Endodermal cell (in vitro differentiated cells): ENCODE measurements around the gene EHD2. TPM values are rescaled to one million over a fixed set of nuclear protein-coding genes. Genes with fewer than 3 reads are reported as not detected.
A peak's percentile ranks its signal among the peaks of the same experiment; 100 is the strongest.

ENCODE experiments used
- DNase-seq: peaks from one replicate; pipeline ENCODE4 v3.0.0-alpha.2; 2017
- H3K27ac ChIP-seq: 2 replicates; pipeline ENCODE4 v1.5.1; 2013; ENCODE audit warnings: mild to moderate bottlenecking, low read depth, low read length, moderate library complexity
- H3K27me3 ChIP-seq: 2 replicates; pipeline ENCODE4 v1.6.1; 2013; ENCODE audit warnings: mild to moderate bottlenecking, low read length, moderate library complexity; ENCODE audit not compliant: insufficient read depth, control insufficient read depth, poor library complexity, severe bottlenecking
- H3K36me3 ChIP-seq: 2 replicates; pipeline ENCODE4 v1.7.0; 2013; ENCODE audit warnings: mild to moderate bottlenecking, low read length, moderate library complexity; ENCODE audit not compliant: control insufficient read depth, insufficient read depth
- H3K4me1 ChIP-seq: one replicate; pipeline ENCODE4 v1.7.0; 2013; ENCODE audit warnings: low read length; ENCODE audit not compliant: control insufficient read depth, insufficient read depth
- H3K4me3 ChIP-seq: 2 replicates; pipeline ENCODE4 v1.5.1; 2013; ENCODE audit warnings: mild to moderate bottlenecking, low read length, moderate library complexity
- H3K9ac ChIP-seq: 2 replicates; pipeline ENCODE4 v1.6.1; 2013; ENCODE audit warnings: mild to moderate bottlenecking, low read length, moderate library complexity; ENCODE audit not compliant: poor library complexity, severe bottlenecking; ENCODE audit errors: extremely low read depth
- H3K9me3 ChIP-seq: 2 replicates; pipeline ENCODE4 v1.6.1; 2013; ENCODE audit warnings: mild to moderate bottlenecking, low read length, moderate library complexity; ENCODE audit not compliant: control insufficient read depth
- H3K27ac Mint-ChIP-seq: 2 replicates; pipeline ENCODE4 v1.8.0; 2020; ENCODE audit warnings: mixed read lengths
- H3K27me3 Mint-ChIP-seq: 2 replicates; pipeline ENCODE4 v1.8.0; 2021; ENCODE audit warnings: mild to moderate bottlenecking, mixed read lengths; ENCODE audit not compliant: insufficient read depth
- H3K36me3 Mint-ChIP-seq: 2 replicates; pipeline ENCODE4 v1.8.0; 2020; ENCODE audit warnings: low read depth, mixed read lengths
- H3K4me1 Mint-ChIP-seq: 2 replicates; pipeline ENCODE4 v1.8.0; 2020; ENCODE audit warnings: mixed read lengths
- H3K4me3 Mint-ChIP-seq: 2 replicates; pipeline ENCODE4 v1.8.0; 2020; ENCODE audit warnings: mild to moderate bottlenecking, moderate library complexity, mixed read lengths
- H3K9me3 Mint-ChIP-seq: 2 replicates; pipeline ENCODE4 v1.8.0; 2020; ENCODE audit warnings: mild to moderate bottlenecking, mixed read lengths
- WGBS, 2 experiments: methylation state at CpG; one replicate each; pipeline versions ENCODE4 v1.1.5 to v1.1.7; 2013; ENCODE audit warnings: missing lambda C conversion rate in 2 of 2, mixed read lengths in 1 of 2; ENCODE audit not compliant: insufficient coverage in 1 of 2, insufficient read length in 1 of 2; 5-methylcytosine and 5-hydroxymethylcytosine counted together
- total RNA-seq, 2 donors: library from RNA; stranded (reverse); fragmentation: NEBNext Ultra II Directional in 1 of 2; extraction: Animal tissue kit (Norgen Biotek cat#: 25700) in 1 of 2; gene quantifications; 2 replicates in 1 of 2; 3 replicates in 1 of 2; pipeline ENCODE4 v1.2.1, GENCODE V29; 2021
- TF ChIP-seq, protein P1 (sequence below): fragments of 200-600 bp; sonication (generic); conservative IDR thresholded peaks from 2 replicates; pipeline ENCODE4 v1.5.0; 2021; ENCODE audit warnings: antibody characterized with exemption, mild to moderate bottlenecking

The EHD2 gene
- total RNA-seq, 2 donors from 2014 or later: 5.5 to 8.4 TPM

DNA sequence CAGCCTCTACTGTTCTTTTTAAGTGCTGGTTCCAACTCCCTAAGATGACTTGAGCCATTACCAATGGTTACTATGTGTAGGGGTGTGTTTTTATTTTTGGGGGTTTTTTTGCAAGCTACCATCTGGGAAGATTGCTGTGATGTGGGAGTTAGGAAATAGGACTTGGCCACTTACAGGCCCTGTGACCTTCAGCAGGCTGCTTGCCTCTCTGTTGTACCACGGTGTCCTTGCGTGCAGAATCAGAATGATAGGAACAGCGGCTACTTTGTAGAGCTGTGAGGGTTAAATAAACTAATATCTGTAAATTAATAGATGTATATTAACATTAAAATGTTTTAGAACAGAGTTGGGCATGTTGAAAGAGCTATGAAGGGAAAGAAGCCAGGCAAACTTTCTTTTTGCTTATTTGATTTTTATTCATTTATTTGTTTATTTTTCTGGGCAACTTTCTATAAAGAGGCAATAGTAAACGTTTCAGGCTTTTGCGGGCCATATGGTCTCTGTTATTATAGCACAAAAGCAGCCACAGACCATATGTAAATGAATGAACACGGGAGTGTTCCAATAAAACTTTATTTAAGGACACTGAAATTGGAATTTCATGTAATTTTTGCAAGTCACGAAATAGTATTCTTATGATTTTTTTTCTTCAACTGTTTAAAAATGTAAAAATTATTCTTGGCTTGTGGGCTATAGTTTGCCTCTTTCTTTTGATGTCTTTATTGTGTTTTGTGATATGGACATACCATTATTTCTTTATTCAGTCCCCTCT lies 26.4 kb upstream of the EHD2 start:
- DNase-seq: no peak
- no peaks in the 10 kb centered on the region for H3K4me1 ChIP-seq
- Mint-ChIP-seq H3K36me3 (peaks cover 52% of the 10 kb centered on the region), H3K4me3 (no peak overlapping the region), H3K9me3 (peaks cover 2% of the 10 kb centered on the region), H3K27me3 (no peaks in the 10 kb centered on the region), H3K27ac (peak overlapping the region; percentile 57), H3K4me1 (peaks cover 9% of the 10 kb centered on the region)
- no peak overlapping the region for H3K9ac ChIP-seq
- TF ChIP-seq, protein P1, sequence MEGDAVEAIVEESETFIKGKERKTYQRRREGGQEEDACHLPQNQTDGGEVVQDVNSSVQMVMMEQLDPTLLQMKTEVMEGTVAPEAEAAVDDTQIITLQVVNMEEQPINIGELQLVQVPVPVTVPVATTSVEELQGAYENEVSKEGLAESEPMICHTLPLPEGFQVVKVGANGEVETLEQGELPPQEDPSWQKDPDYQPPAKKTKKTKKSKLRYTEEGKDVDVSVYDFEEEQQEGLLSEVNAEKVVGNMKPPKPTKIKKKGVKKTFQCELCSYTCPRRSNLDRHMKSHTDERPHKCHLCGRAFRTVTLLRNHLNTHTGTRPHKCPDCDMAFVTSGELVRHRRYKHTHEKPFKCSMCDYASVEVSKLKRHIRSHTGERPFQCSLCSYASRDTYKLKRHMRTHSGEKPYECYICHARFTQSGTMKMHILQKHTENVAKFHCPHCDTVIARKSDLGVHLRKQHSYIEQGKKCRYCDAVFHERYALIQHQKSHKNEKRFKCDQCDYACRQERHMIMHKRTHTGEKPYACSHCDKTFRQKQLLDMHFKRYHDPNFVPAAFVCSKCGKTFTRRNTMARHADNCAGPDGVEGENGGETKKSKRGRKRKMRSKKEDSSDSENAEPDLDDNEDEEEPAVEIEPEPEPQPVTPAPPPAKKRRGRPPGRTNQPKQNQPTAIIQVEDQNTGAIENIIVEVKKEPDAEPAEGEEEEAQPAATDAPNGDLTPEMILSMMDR: no peak
- H3K27me3 ChIP-seq: no peaks in the 10 kb centered on the region
- peaks cover 10% of the 10 kb centered on the region for H3K9me3 ChIP-seq
- H3K4me3 ChIP-seq: no peak overlapping the region
- H3K27ac ChIP-seq: no peak overlapping the region
- 87 to 90% methylated on average over 3 to 5 of the region's 7 CpGs for WGBS, 2 experiments
- H3K36me3 ChIP-seq: peaks cover 53% of the 10 kb centered on the region

DNA sequence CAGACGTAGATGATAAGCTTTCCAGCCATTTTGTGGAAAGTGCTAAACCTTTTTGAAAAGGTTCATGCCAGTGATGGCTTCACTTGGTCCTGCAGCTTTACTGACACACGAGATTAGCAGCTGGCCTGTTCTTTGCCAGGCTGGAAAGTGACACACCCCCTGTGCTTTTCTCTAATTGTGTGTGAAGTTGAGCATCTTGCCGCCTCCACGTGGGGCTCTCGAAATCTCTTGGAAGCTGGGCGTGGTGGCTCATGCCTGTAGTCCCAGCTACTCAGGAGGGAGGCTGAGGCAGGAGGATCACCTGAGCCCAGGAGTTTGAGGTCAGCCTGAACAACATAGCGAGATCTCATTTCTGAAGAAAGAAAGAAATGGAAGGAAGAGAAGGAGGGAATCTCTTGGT lies 25.3 kb upstream of the EHD2 start:
- H3K27ac Mint-ChIP-seq: no peak overlapping the region
- no peaks in the 10 kb centered on the region for H3K27me3 Mint-ChIP-seq
- H3K36me3 Mint-ChIP-seq: peaks cover 52% of the 10 kb centered on the region

DNA sequence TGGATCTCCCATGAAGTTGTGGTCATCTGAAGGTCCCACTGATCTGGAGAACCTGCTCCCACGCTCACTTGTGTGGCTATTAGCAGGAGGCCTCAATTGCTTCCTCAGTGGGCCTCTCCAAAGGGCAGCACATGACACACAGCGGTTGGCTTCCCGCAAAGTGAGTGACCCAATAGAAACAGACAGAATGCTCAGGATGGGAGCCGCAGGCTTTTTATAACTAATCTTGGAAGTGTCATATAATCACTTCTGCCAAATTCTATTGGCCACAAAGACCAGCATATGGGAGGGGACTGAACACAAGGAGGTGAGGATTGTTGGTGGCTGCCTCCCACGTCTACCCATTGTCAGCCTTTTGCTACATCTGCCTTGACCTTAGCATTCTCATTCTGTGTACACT lies 22.1 kb upstream of the EHD2 start:
- Histone ChIP-seq H3K4me3 (no peak overlapping the region), H3K27ac (no peak overlapping the region), H3K4me1 (no peaks in the 10 kb centered on the region), H3K27me3 (no peaks in the 10 kb centered on the region), H3K9me3 (peaks cover 10% of the 10 kb centered on the region), H3K36me3 (peaks cover 44% of the 10 kb centered on the region), H3K9ac (no peak overlapping the region)
- H3K4me1 Mint-ChIP-seq: peaks cover 2% of the 10 kb centered on the region
- H3K27ac Mint-ChIP-seq: no peak overlapping the region
- peaks cover 43% of the 10 kb centered on the region for H3K36me3 Mint-ChIP-seq
- peaks cover 2% of the 10 kb centered on the region for H3K9me3 Mint-ChIP-seq
- no peak overlapping the region for H3K4me3 Mint-ChIP-seq
- TF ChIP-seq, protein P1: no peak
- WGBS, 2 experiments: 93 to 98% methylated on average over 5 of the region's 5 CpGs
- no peak for DNase-seq
- no peaks in the 10 kb centered on the region for H3K27me3 Mint-ChIP-seq

More for the DNA sequence above, 25.3 kb upstream of the EHD2 start:
- Histone ChIP-seq H3K27ac (no peak overlapping the region), H3K4me3 (no peak overlapping the region), H3K4me1 (no peaks in the 10 kb centered on the region), H3K27me3 (no peaks in the 10 kb centered on the region), H3K9ac (no peak overlapping the region), H3K9me3 (peaks cover 10% of the 10 kb centered on the region), H3K36me3 (peaks cover 59% of the 10 kb centered on the region)
- TF ChIP-seq, protein P1: no peak
- peaks cover 2% of the 10 kb centered on the region for H3K9me3 Mint-ChIP-seq
- H3K4me3 Mint-ChIP-seq: no peak overlapping the region
- no peak for DNase-seq
- peaks cover 6% of the 10 kb centered on the region for H3K4me1 Mint-ChIP-seq
- WGBS, 2 experiments: 90 to 96% methylated on average over 7 of the region's 7 CpGs
